GM23338 (cell line): ENCODE measurements around the gene ICAM4.

ENCODE experiments used
- EZH2phosphoT487 ChIP-seq: fragments of 200-600 bp; sonication (generic); IDR thresholded peaks from one replicate; pipeline ENCODE4 v1.8.1; 2018; ENCODE audit warnings: antibody characterized with exemption; ENCODE audit not compliant: unreplicated experiment
- TF ChIP-seq, protein P1 (sequence below), 2 experiments: fragments of 200-600 bp in 1 of 2; sonication (generic) in 1 of 2; conservative IDR thresholded peaks; 2 replicates each; pipeline versions ENCODE4 v1.5.1 to v1.6.1; 2016 to 2017; ENCODE audit warnings: antibody characterized with exemption in 2 of 2, low read depth in 2 of 2, mild to moderate bottlenecking in 2 of 2, moderate library complexity in 1 of 2
- TF ChIP-seq, protein P2 (sequence below): IDR thresholded peaks from one replicate; pipeline ENCODE4 v1.6.1; 2018; ENCODE audit warnings: antibody characterized with exemption; ENCODE audit not compliant: unreplicated experiment

DNA sequence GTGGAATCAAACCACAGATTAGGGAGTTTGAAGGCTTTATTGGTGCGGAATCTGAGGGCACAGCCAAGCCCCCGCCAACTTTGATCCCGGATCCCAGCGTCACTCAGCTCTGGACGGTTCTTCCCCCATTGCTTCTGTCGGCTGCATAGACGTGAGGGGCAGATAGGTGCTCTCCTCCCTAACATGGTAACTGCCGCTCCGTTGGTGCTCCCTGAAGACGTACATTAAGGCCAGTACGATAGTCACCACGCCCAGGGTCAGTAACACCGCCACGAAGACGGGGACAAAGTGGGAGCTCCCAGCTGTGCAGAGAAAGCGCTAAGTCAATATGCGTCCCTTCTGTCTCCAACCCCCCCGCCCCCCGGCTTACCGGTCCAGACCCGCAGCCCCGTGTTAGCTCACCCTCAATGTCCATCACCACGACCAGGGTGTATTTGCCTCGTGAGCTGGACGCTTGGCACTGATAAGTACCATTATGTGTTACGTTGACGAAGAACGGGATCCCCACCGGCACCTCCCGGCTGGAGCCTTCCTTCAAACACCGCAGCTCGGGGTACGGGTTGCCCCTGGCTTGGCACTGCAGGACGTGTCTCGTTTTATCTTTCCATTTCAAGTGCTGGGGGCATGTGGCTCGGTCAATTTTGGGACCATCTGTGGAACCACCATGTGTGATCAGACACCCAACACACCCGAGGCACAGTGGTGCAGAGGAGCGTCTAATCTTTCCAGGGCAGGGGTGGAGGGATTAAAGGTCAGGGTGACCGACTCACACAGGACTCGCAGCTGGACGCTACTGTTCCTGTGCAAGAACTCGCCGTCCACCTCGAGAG, 47.2 kb downstream of the ICAM4 start:
- TF ChIP-seq, protein P1, sequence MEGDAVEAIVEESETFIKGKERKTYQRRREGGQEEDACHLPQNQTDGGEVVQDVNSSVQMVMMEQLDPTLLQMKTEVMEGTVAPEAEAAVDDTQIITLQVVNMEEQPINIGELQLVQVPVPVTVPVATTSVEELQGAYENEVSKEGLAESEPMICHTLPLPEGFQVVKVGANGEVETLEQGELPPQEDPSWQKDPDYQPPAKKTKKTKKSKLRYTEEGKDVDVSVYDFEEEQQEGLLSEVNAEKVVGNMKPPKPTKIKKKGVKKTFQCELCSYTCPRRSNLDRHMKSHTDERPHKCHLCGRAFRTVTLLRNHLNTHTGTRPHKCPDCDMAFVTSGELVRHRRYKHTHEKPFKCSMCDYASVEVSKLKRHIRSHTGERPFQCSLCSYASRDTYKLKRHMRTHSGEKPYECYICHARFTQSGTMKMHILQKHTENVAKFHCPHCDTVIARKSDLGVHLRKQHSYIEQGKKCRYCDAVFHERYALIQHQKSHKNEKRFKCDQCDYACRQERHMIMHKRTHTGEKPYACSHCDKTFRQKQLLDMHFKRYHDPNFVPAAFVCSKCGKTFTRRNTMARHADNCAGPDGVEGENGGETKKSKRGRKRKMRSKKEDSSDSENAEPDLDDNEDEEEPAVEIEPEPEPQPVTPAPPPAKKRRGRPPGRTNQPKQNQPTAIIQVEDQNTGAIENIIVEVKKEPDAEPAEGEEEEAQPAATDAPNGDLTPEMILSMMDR (conservative IDR thresholded peaks at IDR 0.05; ENCODE audit: low read depth in 2 of 2), result no peak
- TF ChIP-seq EZH2phosphoT487, result no peak
- TF ChIP-seq, protein P2, sequence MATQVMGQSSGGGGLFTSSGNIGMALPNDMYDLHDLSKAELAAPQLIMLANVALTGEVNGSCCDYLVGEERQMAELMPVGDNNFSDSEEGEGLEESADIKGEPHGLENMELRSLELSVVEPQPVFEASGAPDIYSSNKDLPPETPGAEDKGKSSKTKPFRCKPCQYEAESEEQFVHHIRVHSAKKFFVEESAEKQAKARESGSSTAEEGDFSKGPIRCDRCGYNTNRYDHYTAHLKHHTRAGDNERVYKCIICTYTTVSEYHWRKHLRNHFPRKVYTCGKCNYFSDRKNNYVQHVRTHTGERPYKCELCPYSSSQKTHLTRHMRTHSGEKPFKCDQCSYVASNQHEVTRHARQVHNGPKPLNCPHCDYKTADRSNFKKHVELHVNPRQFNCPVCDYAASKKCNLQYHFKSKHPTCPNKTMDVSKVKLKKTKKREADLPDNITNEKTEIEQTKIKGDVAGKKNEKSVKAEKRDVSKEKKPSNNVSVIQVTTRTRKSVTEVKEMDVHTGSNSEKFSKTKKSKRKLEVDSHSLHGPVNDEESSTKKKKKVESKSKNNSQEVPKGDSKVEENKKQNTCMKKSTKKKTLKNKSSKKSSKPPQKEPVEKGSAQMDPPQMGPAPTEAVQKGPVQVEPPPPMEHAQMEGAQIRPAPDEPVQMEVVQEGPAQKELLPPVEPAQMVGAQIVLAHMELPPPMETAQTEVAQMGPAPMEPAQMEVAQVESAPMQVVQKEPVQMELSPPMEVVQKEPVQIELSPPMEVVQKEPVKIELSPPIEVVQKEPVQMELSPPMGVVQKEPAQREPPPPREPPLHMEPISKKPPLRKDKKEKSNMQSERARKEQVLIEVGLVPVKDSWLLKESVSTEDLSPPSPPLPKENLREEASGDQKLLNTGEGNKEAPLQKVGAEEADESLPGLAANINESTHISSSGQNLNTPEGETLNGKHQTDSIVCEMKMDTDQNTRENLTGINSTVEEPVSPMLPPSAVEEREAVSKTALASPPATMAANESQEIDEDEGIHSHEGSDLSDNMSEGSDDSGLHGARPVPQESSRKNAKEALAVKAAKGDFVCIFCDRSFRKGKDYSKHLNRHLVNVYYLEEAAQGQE, result no peak
